Peyer's patch (tissue), 4 donors: Measurements from ENCODE around the gene KRAS. TPM values are rescaled to one million over a fixed set of nuclear protein-coding genes. Genes with fewer than 3 reads are reported as not detected.
A peak's percentile ranks its signal among the peaks of the same experiment; 100 is the strongest.

Source experiments
- DNase-seq, 3 donors: peaks; one replicate each; pipeline ENCODE4 v3.0.0-alpha.2; 2017 to 2019
- H3K27ac ChIP-seq, 4 donors: fragments of 200-600 bp; sonication (generic); one replicate each; pipeline ENCODE4 v1.5.1; 2016 to 2019
- H3K27me3 ChIP-seq, 2 donors: fragments of 200-600 bp; sonication (generic); one replicate each; pipeline ENCODE4 v1.5.1; 2019
- H3K36me3 ChIP-seq, 3 donors: fragments of 200-600 bp; sonication (generic); one replicate each; pipeline ENCODE4 v1.5.1; 2016 to 2019
- H3K4me1 ChIP-seq, 4 donors: fragments of 200-600 bp; sonication (generic); one replicate each; pipeline ENCODE4 v1.5.1; 2016 to 2019
- H3K4me3 ChIP-seq, 4 donors: fragments of 200-600 bp; sonication (generic); 1 replicate in 3 of 4; 2 replicates in 1 of 4; pipeline ENCODE4 v1.5.1; 2016 to 2019; ENCODE audit warnings: mild to moderate bottlenecking in 1 of 4
- H3K9me3 ChIP-seq, 4 donors: fragments of 200-600 bp; sonication (generic); one replicate each; pipeline ENCODE4 v1.5.1; 2016 to 2019; ENCODE audit warnings: mild to moderate bottlenecking in 1 of 4
- POLR2A ChIP-seq, 2 donors: fragments of 450-650 bp; IDR thresholded peaks; one replicate each; pipeline ENCODE4 v1.5.1; 2017; ENCODE audit warnings: antibody characterized with exemption in 2 of 2, mild to moderate bottlenecking in 2 of 2, moderate library complexity in 2 of 2
- total RNA-seq, 4 donors: library from RNA; depleted of rRNA; stranded (reverse); fragments of >200 nt; gene quantifications; one replicate each; pipeline ENCODE4 v1.1.0, GENCODE V29; 2016
- TF ChIP-seq, protein P1 (sequence below), 6 experiments: fragments of 450-650 bp in 4 of 6; fragments of 200-600 bp in 2 of 6; sonication (generic) in 1 of 6; IDR thresholded peaks; one replicate each; pipeline ENCODE4 v1.5.1; 2017 to 2019; ENCODE audit warnings: antibody characterized with exemption in 6 of 6, mild to moderate bottlenecking in 3 of 6, moderate library complexity in 1 of 6

KRAS gene
- total RNA-seq, 4 donors from 2014 or later = 17.3 to 27.8 (median 23.2) TPM

DNA sequence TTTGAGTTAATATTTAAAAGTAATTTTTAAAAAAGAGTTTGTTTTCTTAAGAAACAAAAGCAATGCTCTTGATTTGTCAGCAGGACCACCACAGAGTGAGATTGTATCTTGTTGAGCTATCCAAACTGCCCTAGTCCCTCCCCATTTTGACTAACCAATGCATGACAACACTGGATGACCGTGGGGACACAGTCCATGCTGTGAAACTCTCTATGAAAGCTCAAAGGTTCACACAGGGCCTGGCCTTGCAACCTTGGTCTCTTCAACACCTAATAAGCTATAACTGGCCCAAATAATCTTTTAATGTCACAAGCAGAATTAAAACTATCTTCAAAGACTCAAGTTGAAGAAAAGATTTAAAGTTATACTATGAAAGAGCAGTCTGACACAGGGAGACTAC lies 42.2 kb downstream of the KRAS start:
- peak in 1 of 3 donors; percentile 63 for DNase-seq
- peaks cover 0 to 25% (median 0%) of the 10 kb centered on the region in 3 donors for H3K36me3 ChIP-seq

DNA sequence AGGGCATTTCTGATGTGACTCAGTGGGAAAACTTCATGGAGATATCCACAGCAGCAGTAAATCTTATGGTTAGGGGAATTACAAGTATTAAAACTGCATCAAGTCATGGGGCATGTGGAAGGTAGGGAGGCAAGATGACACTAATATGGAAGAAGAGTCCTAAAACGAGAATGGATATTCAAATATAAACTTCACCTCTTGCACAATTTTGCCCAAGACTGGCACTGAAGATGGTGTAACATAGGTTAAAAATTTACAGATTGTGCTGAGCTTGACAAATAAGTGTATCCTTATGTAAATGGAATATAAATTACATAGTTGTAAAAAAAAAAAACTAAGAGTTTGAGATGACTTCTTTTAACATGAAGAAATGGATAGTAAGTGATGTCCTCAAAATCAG lies 42.9 kb downstream of the KRAS start:
- Histone ChIP-seq H3K27ac (no peak overlapping the region), H3K9me3 (no peaks in the 10 kb centered on the region), H3K36me3 (peaks cover 0 to 25% (median 0%) of the 10 kb centered on the region in 3 donors), H3K4me1 (no peaks in the 10 kb centered on the region), H3K4me3 (no peak overlapping the region), H3K27me3 (no peaks in the 10 kb centered on the region)
- TF ChIP-seq, protein P1, sequence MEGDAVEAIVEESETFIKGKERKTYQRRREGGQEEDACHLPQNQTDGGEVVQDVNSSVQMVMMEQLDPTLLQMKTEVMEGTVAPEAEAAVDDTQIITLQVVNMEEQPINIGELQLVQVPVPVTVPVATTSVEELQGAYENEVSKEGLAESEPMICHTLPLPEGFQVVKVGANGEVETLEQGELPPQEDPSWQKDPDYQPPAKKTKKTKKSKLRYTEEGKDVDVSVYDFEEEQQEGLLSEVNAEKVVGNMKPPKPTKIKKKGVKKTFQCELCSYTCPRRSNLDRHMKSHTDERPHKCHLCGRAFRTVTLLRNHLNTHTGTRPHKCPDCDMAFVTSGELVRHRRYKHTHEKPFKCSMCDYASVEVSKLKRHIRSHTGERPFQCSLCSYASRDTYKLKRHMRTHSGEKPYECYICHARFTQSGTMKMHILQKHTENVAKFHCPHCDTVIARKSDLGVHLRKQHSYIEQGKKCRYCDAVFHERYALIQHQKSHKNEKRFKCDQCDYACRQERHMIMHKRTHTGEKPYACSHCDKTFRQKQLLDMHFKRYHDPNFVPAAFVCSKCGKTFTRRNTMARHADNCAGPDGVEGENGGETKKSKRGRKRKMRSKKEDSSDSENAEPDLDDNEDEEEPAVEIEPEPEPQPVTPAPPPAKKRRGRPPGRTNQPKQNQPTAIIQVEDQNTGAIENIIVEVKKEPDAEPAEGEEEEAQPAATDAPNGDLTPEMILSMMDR (IDR thresholded peaks at IDR 0.05) = no peak
- no peak for TF ChIP-seq POLR2A (IDR thresholded peaks at IDR 0.05)
- DNase-seq = no peak

More for the DNA sequence above, 42.2 kb downstream of the KRAS start:
- Histone ChIP-seq H3K27me3 (no peaks in the 10 kb centered on the region), H3K9me3 (no peaks in the 10 kb centered on the region), H3K4me1 (no peaks in the 10 kb centered on the region), H3K4me3 (no peak overlapping the region), H3K27ac (no peak overlapping the region)
- no peak for TF ChIP-seq POLR2A (IDR thresholded peaks at IDR 0.05)
- TF ChIP-seq, protein P1 (IDR thresholded peaks at IDR 0.05) = no peak

DNA sequence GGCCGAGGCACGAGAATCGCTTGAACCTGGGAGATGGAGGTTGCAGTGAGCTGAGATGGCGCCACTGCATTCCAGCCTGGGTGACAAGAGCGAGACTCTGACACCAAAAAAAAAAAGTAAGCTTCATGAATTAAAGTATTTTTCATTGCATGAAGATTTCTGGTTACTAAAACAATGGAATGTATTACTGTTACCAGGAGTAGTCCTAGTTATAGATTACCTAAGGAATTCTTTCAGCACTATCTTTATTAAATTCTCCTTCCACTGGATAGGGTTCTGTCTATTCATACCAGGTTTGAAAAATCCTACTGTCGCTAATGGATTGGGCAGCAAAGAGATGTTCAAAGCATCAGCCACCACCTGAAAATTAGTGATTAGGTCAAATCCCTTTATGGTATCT lies 43.3 kb downstream of the KRAS start:
- DNase-seq = no peak
- no peak overlapping the region for H3K4me3 ChIP-seq
- H3K27ac ChIP-seq = no peak overlapping the region
- no peaks in the 10 kb centered on the region for H3K4me1 ChIP-seq
- H3K9me3 ChIP-seq = no peaks in the 10 kb centered on the region
- no peaks in the 10 kb centered on the region for H3K27me3 ChIP-seq
- no peak for TF ChIP-seq POLR2A (IDR thresholded peaks at IDR 0.05)
- TF ChIP-seq, protein P1 (IDR thresholded peaks at IDR 0.05) = no peak
- peaks cover 0 to 25% (median 0%) of the 10 kb centered on the region in 3 donors for H3K36me3 ChIP-seq

DNA sequence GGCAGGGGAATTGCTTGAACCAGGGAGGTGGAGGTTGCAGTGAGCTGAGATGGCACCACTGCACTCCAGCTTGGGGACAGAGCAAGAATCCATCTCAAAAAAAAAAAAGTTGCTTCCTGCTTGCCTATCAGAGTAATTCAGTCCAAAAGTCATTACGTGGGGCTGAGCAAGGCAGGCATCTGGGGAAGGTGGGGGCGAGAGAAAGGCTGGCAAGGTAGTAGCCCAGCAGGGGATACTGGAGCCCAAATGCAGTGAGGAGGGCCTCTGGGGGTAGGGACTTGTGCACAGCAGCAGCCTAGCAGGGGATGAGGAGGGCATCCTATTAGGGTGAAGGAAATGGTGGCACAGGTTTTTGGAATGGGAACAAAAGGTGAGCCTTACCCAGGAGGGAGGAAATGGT lies 48.6 kb downstream of the KRAS start:
- TF ChIP-seq, protein P1 (IDR thresholded peaks at IDR 0.05) = no peak
- TF ChIP-seq POLR2A (IDR thresholded peaks at IDR 0.05) = no peak
- no peak overlapping the region for H3K4me3 ChIP-seq
- H3K4me1 ChIP-seq = no peaks in the 10 kb centered on the region
- H3K36me3 ChIP-seq = peaks cover 0 to 17% (median 0%) of the 10 kb centered on the region in 3 donors
- no peaks in the 10 kb centered on the region for H3K27me3 ChIP-seq
- no peak overlapping the region for H3K27ac ChIP-seq
- H3K9me3 ChIP-seq = no peaks in the 10 kb centered on the region
- no peak for DNase-seq

DNA sequence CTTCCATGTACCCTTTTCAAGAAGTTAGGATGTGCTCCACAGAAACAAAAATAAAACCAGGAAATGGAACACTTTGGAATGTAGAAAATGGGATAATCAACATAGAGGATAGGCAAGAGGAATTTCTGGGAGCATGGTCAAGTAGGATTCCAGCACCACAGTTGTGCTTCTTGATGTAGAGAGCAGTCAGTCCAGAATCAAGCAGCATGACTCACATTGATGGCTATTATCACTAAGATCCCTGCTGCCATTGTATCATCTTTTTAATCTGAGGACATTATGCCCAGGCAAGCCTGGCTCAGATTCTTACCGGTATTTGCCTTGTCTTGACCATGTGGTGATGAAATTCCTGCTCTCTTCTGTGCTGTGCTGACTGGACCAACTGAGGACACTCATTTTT lies 50.0 kb downstream of the KRAS start:
- no peaks in the 10 kb centered on the region for H3K9me3 ChIP-seq
- peaks cover 0 to 10% (median 0%) of the 10 kb centered on the region in 3 donors for H3K36me3 ChIP-seq
- no peak overlapping the region for H3K27ac ChIP-seq
- peaks cover 0 to 7% (median 0%) of the 10 kb centered on the region in 4 donors for H3K4me1 ChIP-seq
- no peak overlapping the region for H3K4me3 ChIP-seq
- no peak for DNase-seq
- TF ChIP-seq, protein P1 (IDR thresholded peaks at IDR 0.05) = no peak
- no peak for TF ChIP-seq POLR2A (IDR thresholded peaks at IDR 0.05)
- no peaks in the 10 kb centered on the region for H3K27me3 ChIP-seq

DNA sequence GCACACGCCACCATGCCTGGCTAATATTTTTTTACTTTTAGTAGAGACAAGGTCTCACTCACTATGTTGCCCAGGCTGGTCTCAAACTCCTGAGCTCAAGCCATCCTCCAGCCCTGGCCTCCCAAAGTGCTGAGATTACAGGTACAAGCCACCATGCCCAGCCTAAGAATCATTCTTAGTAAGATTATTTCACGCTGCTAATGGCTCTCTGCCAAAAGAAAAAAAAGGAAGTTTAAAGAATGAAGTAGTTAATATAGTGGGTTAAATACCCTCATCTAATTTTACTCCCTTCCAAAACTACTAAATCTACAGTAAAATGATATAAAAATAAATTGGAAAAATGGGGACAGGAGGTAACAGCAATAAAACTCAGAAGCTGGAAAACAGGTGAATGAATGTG lies 53.1 kb downstream of the KRAS start:
- no peak overlapping the region for H3K27ac ChIP-seq
- H3K4me1 ChIP-seq = peaks cover 0 to 11% (median 0%) of the 10 kb centered on the region in 4 donors
- TF ChIP-seq POLR2A (IDR thresholded peaks at IDR 0.05) = no peak
- TF ChIP-seq, protein P1 (IDR thresholded peaks at IDR 0.05) = no peak
- no peaks in the 10 kb centered on the region for H3K36me3 ChIP-seq
- H3K4me3 ChIP-seq = no peak overlapping the region
- DNase-seq = no peak
- H3K9me3 ChIP-seq = no peaks in the 10 kb centered on the region
- no peaks in the 10 kb centered on the region for H3K27me3 ChIP-seq
